Calu3 (cell line): ENCODE data around the gene PRR19. TPM values are rescaled to one million over a fixed set of nuclear protein-coding genes. Genes with fewer than 3 reads are reported as not detected.
"Not testable (repeated sequence)": the region's sequence is repeated elsewhere in the genome, so short reads cannot be mapped to it uniquely, and the experiment has no call there.

Source experiments
- BruUV-seq: library from RNA; stranded (reverse); fragments of 400-500 nt; replicated peaks from 2 replicates; lab custom pipeline; 2021; lab: Mats Ljungman, UMichigan
- CTCF ChIA-PET: fragments of 300-600 bp; sonication (Branson Sonifier 250); formaldehyde crosslinking; loops from one replicate; lab custom pipeline; 2022; ENCODE audit warnings: antibody characterized with exemption; lab: Charles Lee
- DNase-seq: peaks from one replicate; pipeline ENCODE4 v3.0.0; 2022
- H3K27ac Mint-ChIP-seq: one replicate; pipeline ENCODE4 v1.8.0; 2022; ENCODE audit warnings: mixed read lengths; ENCODE audit not compliant: unreplicated experiment
- H3K27me3 Mint-ChIP-seq: one replicate; pipeline ENCODE4 v1.8.0; 2022; ENCODE audit warnings: mixed read lengths; ENCODE audit not compliant: unreplicated experiment
- H3K36me3 Mint-ChIP-seq: one replicate; pipeline ENCODE4 v1.8.0; 2022; ENCODE audit warnings: mild to moderate bottlenecking, moderate library complexity, mixed read lengths; ENCODE audit not compliant: insufficient read depth, unreplicated experiment
- H3K4me1 Mint-ChIP-seq: one replicate; pipeline ENCODE4 v1.8.0; 2022; ENCODE audit warnings: mild to moderate bottlenecking, low read depth, mixed read lengths; ENCODE audit not compliant: unreplicated experiment
- H3K4me3 Mint-ChIP-seq: one replicate; pipeline ENCODE4 v1.8.0; 2022; ENCODE audit warnings: mild to moderate bottlenecking, low read depth, moderate library complexity, mixed read lengths; ENCODE audit not compliant: unreplicated experiment
- H3K9me3 Mint-ChIP-seq: one replicate; pipeline ENCODE4 v1.8.0; 2022; ENCODE audit warnings: low read depth, mixed read lengths; ENCODE audit not compliant: unreplicated experiment
- intact Hi-C: fragments of 100-400 bp; cut with micrococcal nuclease; formaldehyde crosslinking; loops from one replicate; pipeline ENCODE4 v1.10.0; 2022; ENCODE audit not compliant: unreplicated experiment
- total RNA-seq: library from RNA; stranded (reverse); gene quantifications from 2 replicates; pipeline ENCODE4 v1.2.3, GENCODE V29; 2022
- TF ChIP-seq, protein P1 (sequence below): fragments of 200-600 bp; IDR thresholded peaks from one replicate; pipeline ENCODE4 v1.8.0; 2022; ENCODE audit warnings: antibody characterized with exemption; ENCODE audit not compliant: unreplicated experiment

Gene PRR19
- total RNA-seq, 1 experiment from 2014 or later, result 2.4 TPM

DNA sequence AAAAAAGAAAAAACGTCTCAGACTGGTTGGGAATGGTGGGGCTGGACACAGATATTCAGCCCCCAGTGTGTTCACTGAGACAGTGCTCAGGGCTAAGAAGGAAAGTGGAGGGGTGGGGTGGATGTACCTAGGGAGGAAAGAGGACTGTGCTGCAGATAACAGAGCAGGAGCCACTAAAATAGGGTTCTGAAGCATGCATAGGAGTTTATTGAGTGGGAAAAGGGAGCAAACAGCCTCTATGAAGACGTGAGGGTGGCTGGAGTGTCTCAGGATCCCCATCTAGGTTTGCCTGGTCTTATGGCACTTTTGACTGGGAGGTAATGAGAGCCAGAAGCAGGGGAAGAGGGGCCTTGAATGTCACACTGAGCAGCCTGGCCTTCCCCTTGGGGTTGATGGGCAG lies 26.9 kb downstream of the PRR19 start:
- Mint-ChIP-seq H3K4me1 (peaks cover 29% of the 10 kb centered on the region), H3K27ac (no peak overlapping the region), H3K27me3 (peaks cover 12% of the 10 kb centered on the region), H3K36me3 (peaks cover 18% of the 10 kb centered on the region), H3K9me3 (no peaks in the 10 kb centered on the region), H3K4me3 (no peak overlapping the region)
- TF ChIP-seq, protein P1, sequence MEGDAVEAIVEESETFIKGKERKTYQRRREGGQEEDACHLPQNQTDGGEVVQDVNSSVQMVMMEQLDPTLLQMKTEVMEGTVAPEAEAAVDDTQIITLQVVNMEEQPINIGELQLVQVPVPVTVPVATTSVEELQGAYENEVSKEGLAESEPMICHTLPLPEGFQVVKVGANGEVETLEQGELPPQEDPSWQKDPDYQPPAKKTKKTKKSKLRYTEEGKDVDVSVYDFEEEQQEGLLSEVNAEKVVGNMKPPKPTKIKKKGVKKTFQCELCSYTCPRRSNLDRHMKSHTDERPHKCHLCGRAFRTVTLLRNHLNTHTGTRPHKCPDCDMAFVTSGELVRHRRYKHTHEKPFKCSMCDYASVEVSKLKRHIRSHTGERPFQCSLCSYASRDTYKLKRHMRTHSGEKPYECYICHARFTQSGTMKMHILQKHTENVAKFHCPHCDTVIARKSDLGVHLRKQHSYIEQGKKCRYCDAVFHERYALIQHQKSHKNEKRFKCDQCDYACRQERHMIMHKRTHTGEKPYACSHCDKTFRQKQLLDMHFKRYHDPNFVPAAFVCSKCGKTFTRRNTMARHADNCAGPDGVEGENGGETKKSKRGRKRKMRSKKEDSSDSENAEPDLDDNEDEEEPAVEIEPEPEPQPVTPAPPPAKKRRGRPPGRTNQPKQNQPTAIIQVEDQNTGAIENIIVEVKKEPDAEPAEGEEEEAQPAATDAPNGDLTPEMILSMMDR, result no peak
- intact Hi-C loops, result loop anchor here (10.0 kb wide), 1 partner anchor 224 kb away; no protein-coding TSS in a partner anchor
- no TSS peak for BruUV-seq
- no peak for DNase-seq
- CTCF ChIA-PET, result no interaction called here

DNA sequence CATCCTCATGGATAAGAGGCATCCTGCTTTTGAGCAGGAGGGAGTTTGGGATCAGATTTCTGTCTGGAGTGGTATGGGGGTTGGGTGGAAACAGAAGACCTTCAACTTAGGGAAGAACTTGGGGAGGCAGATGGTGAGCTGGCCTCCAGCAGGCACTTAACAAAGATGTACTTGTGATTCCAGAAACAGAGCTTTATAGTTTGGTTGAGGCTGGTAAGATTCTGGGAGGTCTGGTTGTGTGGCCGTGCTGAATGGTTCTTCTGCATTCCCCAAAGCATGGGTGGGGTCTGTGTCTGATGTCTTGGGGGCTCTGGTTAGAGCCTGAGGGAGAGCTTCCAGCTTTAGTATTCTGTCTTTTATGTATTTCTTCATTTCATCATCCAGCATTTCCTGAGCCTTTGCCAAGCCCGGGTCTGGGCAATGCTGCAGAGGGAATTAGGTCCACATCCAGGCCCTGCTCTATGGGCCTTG lies 28.3 kb downstream of the PRR19 start:
- CTCF ChIA-PET, result no interaction called here
- Mint-ChIP-seq H3K36me3 (peaks cover 10% of the 10 kb centered on the region), H3K4me3 (no peak overlapping the region), H3K27ac (no peak overlapping the region), H3K9me3 (no peaks in the 10 kb centered on the region), H3K27me3 (peaks cover 3% of the 10 kb centered on the region), H3K4me1 (peaks cover 23% of the 10 kb centered on the region)
- TF ChIP-seq, protein P1, result no peak
- no TSS peak for BruUV-seq
- no peak for DNase-seq
- intact Hi-C loops, result no loop called here

DNA sequence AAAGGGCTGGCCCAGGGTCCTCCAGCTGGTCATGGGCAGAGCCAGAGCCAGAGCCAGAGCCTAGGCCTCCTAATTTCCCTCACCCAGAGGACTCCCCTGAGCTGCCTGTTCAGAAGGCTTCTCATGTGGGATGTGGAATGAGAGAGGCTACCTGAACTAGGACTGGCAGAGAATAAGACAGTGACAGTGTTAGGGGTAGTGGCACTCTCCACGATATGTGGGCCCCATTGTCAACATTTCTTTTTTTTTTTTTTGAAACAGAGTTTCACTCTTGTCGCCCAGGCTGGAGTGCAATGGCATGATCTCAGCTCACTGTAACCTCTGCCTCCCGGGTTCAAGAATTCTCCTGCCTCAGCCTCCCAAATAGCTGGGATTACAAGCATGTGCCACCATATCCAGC lies 29.4 kb downstream of the PRR19 start:
- DNase-seq, H3K36me3 Mint-ChIP-seq, H3K4me3 Mint-ChIP-seq, H3K9me3 Mint-ChIP-seq, H3K27me3 Mint-ChIP-seq, BruUV-seq, H3K27ac Mint-ChIP-seq, intact Hi-C loops: not testable (repeated sequence)
- H3K4me1 Mint-ChIP-seq, result peaks cover 22% of the 10 kb centered on the region
- CTCF ChIA-PET, result interaction anchor here (0.7 kb wide), 3 partner anchors 78 to 159 kb away, joined by 3 to 5 read pairs (median 3); no protein-coding TSS in a partner anchor

DNA sequence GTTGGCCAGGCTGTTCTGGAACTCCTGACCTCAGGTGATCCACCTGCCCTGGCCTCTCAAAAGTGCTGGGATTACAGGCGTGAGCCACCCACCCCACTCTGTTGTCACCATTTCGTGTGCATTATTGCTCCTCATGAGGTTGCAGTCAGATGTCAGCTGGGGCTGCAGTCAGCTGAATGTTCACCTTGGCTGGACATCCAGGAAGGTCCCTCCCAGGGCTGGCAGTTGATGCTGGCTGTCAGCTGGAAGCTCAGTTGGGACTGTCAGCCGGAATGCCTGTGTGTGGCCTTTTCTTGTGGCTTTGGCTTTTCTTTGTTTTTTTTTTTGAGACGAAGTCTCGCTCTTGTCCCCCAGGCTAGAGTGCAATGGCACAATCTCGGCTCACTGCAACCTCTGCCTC lies 30.1 kb downstream of the PRR19 start:
- no peaks in the 10 kb centered on the region for H3K27me3 Mint-ChIP-seq
- H3K4me1 Mint-ChIP-seq, result peaks cover 17% of the 10 kb centered on the region
- intact Hi-C loops, result no loop called here
- CTCF ChIA-PET, result interaction anchor here (0.6 to 0.7 kb wide), 4 partner anchors 77 to 160 kb away, joined by 3 to 6 read pairs (median 4); no protein-coding TSS in a partner anchor
- DNase-seq, result no peak
- no peak overlapping the region for H3K4me3 Mint-ChIP-seq
- no peaks in the 10 kb centered on the region for H3K9me3 Mint-ChIP-seq
- H3K27ac Mint-ChIP-seq, result no peak overlapping the region
- TF ChIP-seq, protein P1, result no peak
- no peaks in the 10 kb centered on the region for H3K36me3 Mint-ChIP-seq
- BruUV-seq, result no TSS peak

DNA sequence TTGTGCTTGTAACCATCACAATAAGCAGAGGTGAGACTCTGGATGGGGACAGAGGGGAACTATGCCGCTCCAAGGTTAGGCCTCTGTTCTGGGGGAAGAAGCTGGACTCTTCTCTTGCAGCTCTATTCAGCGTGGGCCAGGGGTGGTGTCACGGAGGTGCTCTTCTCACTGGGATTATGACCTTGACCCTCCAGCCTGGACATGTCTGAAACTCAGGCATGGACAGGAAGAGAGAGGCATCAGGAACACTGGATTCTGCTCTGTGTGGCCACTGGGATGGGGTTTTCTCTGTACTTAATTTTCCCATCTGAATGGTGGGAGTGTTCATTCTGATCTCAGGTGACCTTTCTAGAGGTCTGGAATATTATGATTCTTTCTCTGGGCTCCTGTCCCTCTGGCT lies 31.1 kb downstream of the PRR19 start:
- TF ChIP-seq, protein P1, result no peak
- no peak overlapping the region for H3K4me3 Mint-ChIP-seq
- no peaks in the 10 kb centered on the region for H3K36me3 Mint-ChIP-seq
- BruUV-seq, result no TSS peak
- CTCF ChIA-PET, result no interaction called here
- H3K9me3 Mint-ChIP-seq, result no peaks in the 10 kb centered on the region
- intact Hi-C loops, result no loop called here
- H3K4me1 Mint-ChIP-seq, result peaks cover 7% of the 10 kb centered on the region
- no peak for DNase-seq
- no peak overlapping the region for H3K27ac Mint-ChIP-seq
- H3K27me3 Mint-ChIP-seq, result no peaks in the 10 kb centered on the region
